Thymus (tissue), 11 donors: Measurements from ENCODE around the gene AMBP. TPM values are rescaled to one million over a fixed set of nuclear protein-coding genes. Genes with fewer than 3 reads are reported as not detected.

Source experiments
- DNase-seq, 9 donors: peaks; one replicate each; pipeline ENCODE4 v3.0.0-alpha.2; 2013; ENCODE audit warnings: low spot score in 9 of 9, low read depth in 6 of 9, missing footprints in 1 of 9
- H3K27ac ChIP-seq, 2 donors: one replicate each; pipeline ENCODE4 v1.5.1; 2013; ENCODE audit warnings: control low read depth in 1 of 2, low read depth in 1 of 2, low read length in 1 of 2, mild to moderate bottlenecking in 1 of 2, moderate library complexity in 1 of 2
- H3K27me3 ChIP-seq, 2 donors: one replicate each; pipeline ENCODE4 v1.5.1; 2013; ENCODE audit warnings: low read length in 1 of 2; ENCODE audit not compliant: control insufficient read depth in 2 of 2, insufficient read depth in 1 of 2
- H3K36me3 ChIP-seq, 2 donors: one replicate each; pipeline ENCODE4 v1.5.1; 2013; ENCODE audit warnings: low read length in 1 of 2, mild to moderate bottlenecking in 1 of 2, moderate library complexity in 1 of 2; ENCODE audit not compliant: control insufficient read depth in 2 of 2, insufficient read depth in 2 of 2
- H3K4me1 ChIP-seq, 2 donors: one replicate each; pipeline ENCODE4 v1.5.1; 2013; ENCODE audit warnings: low read length in 2 of 2; ENCODE audit not compliant: control insufficient read depth in 2 of 2, insufficient read depth in 2 of 2
- H3K4me3 ChIP-seq, 2 donors: one replicate each; pipeline ENCODE4 v1.5.1; 2013; ENCODE audit warnings: low read length in 2 of 2, control low read depth in 1 of 2, mild to moderate bottlenecking in 1 of 2
- H3K9me3 ChIP-seq, 2 donors: one replicate each; pipeline ENCODE4 v1.5.1; 2013; ENCODE audit warnings: low read length in 1 of 2, mild to moderate bottlenecking in 1 of 2; ENCODE audit not compliant: control insufficient read depth in 2 of 2, insufficient read depth in 1 of 2
- WGBS: extraction: QIAGEN DNeasy Blood & Tissue Kit; methylation state at CpG from one replicate; pipeline ENCODE4 v1.1.7; 2013; 5-methylcytosine and 5-hydroxymethylcytosine counted together
- polyA plus RNA-seq: library from polyadenylated mRNA; stranded (reverse); fragments of 200-250 nt; gene quantifications from one replicate; pipeline ENCODE4 v1.2.3, GENCODE V29; 2013
- total RNA-seq: library from RNA; stranded (reverse); fragments of 120-200 nt; gene quantifications from one replicate; pipeline ENCODE4 v1.2.4, GENCODE V29; 2013
- donor health status: healthy.

AMBP gene
- total and polyA plus RNA-seq, 2 donors, result 0.38 to 0.82 TPM

GRCh38 chr9:114093761-114094505, 15.8 kb upstream of the AMBP start:
- Histone ChIP-seq H3K9me3 (no peaks in the 10 kb centered on the region), H3K27me3 (peaks cover 24 to 31% of the 10 kb centered on the region in 2 donors), H3K27ac (no peak overlapping the region), H3K36me3 (no peaks in the 10 kb centered on the region), H3K4me3 (no peak overlapping the region), H3K4me1 (no peaks in the 10 kb centered on the region)
- WGBS, result 96% methylated on average over 9 of the region's 9 CpGs
- DNase-seq, result no peak

- peaks cover 19 to 24% of the 10 kb centered on the region in 2 donors for H3K27me3 ChIP-seq
- 93% methylated on average over 4 of the region's 4 CpGs for WGBS
These were observed 15.0 kb upstream of the AMBP start for GRCh38 chr9:114093031-114093471.

DNA sequence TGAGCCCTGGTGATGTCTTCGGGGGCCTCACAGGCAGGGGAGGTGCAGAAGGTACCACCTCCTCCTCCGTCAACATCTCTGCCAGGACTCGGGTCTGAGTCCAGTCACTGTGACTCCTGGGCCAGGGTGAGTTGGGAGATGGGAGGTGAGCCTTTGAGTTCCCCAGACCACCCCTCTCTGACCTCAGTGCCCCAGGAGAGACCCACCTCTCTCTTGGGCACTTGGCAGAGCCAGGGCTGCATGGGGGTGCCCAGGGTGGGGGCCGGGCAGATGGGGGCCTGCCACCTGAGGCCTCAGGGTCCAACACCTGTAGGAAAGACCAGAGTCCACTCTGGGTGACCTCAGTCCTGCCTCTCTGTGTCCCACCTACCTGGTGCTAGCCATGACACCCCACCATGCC, 14.2 kb upstream of the AMBP start:
- WGBS, result 97% methylated on average over 4 of the region's 4 CpGs
- Histone ChIP-seq H3K27me3 (peaks cover 12 to 17% of the 10 kb centered on the region in 2 donors), H3K4me1 (no peaks in the 10 kb centered on the region), H3K9me3 (no peaks in the 10 kb centered on the region), H3K4me3 (no peak overlapping the region), H3K36me3 (no peaks in the 10 kb centered on the region), H3K27ac (no peak overlapping the region)
- no peak for DNase-seq

More at GRCh38 chr9:114093031-114093471, 15.0 kb upstream of the AMBP start:
- Histone ChIP-seq H3K36me3 (no peaks in the 10 kb centered on the region), H3K27ac (no peak overlapping the region), H3K9me3 (no peaks in the 10 kb centered on the region), H3K4me3 (no peak overlapping the region), H3K4me1 (no peaks in the 10 kb centered on the region)
- DNase-seq, result no peak

DNA sequence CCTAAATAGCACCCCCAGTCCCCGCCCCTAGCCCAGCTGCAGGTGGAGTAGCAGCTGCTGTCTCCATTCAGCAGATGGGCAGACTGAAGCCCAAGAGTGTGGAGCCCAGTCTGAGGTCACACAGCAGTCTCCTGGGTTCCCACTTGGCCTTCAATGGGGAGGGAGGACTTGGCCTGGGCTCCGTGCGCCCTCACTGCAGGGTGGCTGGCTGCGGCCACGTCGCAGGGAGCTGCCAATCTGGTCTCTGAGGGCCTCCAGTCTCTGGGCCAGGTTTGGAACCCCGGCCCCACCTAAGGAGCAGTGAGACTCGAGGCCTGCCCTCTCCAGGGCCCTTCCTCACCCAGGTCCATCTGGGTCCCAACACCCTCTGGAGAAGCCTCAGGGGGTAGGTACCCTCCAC, 13.6 kb upstream of the AMBP start:
- WGBS, result 94% methylated on average over 8 of the region's 8 CpGs
- Histone ChIP-seq H3K36me3 (no peaks in the 10 kb centered on the region), H3K27me3 (peaks cover 5 to 11% of the 10 kb centered on the region in 2 donors), H3K27ac (no peak overlapping the region), H3K4me3 (no peak overlapping the region), H3K9me3 (no peaks in the 10 kb centered on the region), H3K4me1 (no peaks in the 10 kb centered on the region)
- no peak for DNase-seq

DNA sequence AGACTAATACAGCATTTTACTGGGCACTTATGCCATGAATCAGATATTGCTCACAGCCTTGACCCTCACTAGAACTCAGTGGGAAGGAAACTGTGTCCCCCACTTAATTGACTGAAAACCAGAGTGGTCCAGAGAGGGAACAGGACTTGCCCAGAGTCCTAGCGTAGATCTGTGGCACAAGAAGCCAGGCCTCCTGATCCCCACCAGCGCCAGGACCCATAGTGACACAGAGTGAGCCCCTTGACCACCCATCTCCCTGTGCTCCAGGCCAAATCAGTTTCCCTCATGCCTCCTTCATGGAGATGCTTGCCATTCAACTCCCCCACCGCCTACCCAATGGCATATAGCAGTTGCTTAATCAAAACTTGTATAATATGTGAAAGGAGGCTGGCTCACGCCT, 12.7 kb upstream of the AMBP start:
- WGBS, result 95% methylated on average over 4 of the region's 4 CpGs
- DNase-seq, result no peak
- Histone ChIP-seq H3K9me3 (no peaks in the 10 kb centered on the region), H3K36me3 (no peaks in the 10 kb centered on the region), H3K27ac (no peak overlapping the region), H3K4me1 (no peaks in the 10 kb centered on the region), H3K27me3 (peaks cover 0 to 2% of the 10 kb centered on the region in 2 donors), H3K4me3 (no peak overlapping the region)

- Histone ChIP-seq H3K36me3 (no peaks in the 10 kb centered on the region), H3K9me3 (no peaks in the 10 kb centered on the region), H3K27ac (no peak overlapping the region), H3K27me3 (no peaks in the 10 kb centered on the region), H3K4me3 (no peak overlapping the region), H3K4me1 (no peaks in the 10 kb centered on the region)
- DNase-seq, result no peak
- 92% methylated on average over 4 of the region's 4 CpGs for WGBS
These were observed 11.2 kb upstream of the AMBP start for GRCh38 chr9:114089206-114089840.

DNA sequence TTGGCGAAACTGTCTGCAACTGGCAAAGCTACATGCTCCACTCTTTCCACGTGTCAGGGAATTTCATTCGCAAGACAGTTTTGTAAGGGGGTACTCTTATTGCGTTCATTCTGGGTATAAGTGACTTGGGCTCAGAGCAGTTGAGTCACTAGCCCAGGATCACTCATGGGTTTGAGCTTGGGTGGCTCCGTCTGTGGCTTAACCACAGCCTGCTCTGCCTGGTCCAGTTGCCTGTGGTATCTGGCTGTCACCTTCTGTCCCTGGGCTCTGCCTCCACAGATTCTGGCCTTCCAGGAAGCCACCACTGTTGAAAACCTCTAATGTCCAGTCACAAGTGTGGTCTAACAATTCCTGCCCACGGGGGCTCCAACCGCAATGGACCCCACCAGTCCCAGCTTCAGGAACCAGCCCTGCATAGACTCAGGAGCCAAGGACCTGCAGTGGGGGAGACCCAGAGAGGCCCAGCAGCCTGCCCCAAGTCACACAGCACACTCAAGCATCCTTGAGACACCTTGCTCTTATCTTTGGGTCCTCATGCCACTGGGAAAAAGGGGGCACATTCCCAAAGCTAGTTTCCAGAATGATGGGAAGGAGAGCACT, 10.6 kb upstream of the AMBP start:
- no peak for DNase-seq
- WGBS, result 95% methylated on average over 7 of the region's 7 CpGs

GRCh38 chr9:114087721-114088120, 9.6 kb upstream of the AMBP start:
- no peaks in the 10 kb centered on the region for H3K36me3 ChIP-seq
- WGBS, result 81% methylated on average over 7 of the region's 7 CpGs
- H3K9me3 ChIP-seq, result no peaks in the 10 kb centered on the region
- H3K4me3 ChIP-seq, result no peak overlapping the region
- H3K27ac ChIP-seq, result no peak overlapping the region
- H3K27me3 ChIP-seq, result no peaks in the 10 kb centered on the region
- DNase-seq, result no peak
- no peaks in the 10 kb centered on the region for H3K4me1 ChIP-seq

More for the DNA sequence above, 10.6 kb upstream of the AMBP start:
- H3K9me3 ChIP-seq, result no peaks in the 10 kb centered on the region
- H3K4me1 ChIP-seq, result no peaks in the 10 kb centered on the region
- no peaks in the 10 kb centered on the region for H3K27me3 ChIP-seq
- H3K4me3 ChIP-seq, result no peak overlapping the region
- H3K36me3 ChIP-seq, result no peaks in the 10 kb centered on the region
- no peak overlapping the region for H3K27ac ChIP-seq

GRCh38 chr9:114086607-114087006, 8.5 kb upstream of the AMBP start:
- DNase-seq, result no peak
- WGBS, result 99% methylated on average over 4 of the region's 4 CpGs
- H3K4me1 ChIP-seq, result no peaks in the 10 kb centered on the region

More at GRCh38 chr9:114086607-114087006, 8.5 kb upstream of the AMBP start:
- H3K27me3 ChIP-seq, result no peaks in the 10 kb centered on the region
- H3K36me3 ChIP-seq, result no peaks in the 10 kb centered on the region
- H3K9me3 ChIP-seq, result no peaks in the 10 kb centered on the region
- no peak overlapping the region for H3K27ac ChIP-seq
- H3K4me3 ChIP-seq, result no peak overlapping the region
